Glutamatergic neuron (in vitro differentiated cells): ENCODE data around the gene RNF220. TPM values are rescaled to one million over a fixed set of nuclear protein-coding genes. Genes with fewer than 3 reads are reported as not detected.
"Not testable (repeated sequence)": the region's sequence is repeated elsewhere in the genome, so short reads cannot be mapped to it uniquely, and the experiment has no call there.

ENCODE experiments used
- DNase-seq: peaks from one replicate; pipeline ENCODE4 v3.0.0; 2022
- H3K27ac Mint-ChIP-seq: one replicate; pipeline ENCODE4 v1.8.0; 2020; ENCODE audit warnings: mild to moderate bottlenecking, mixed read lengths, inconsistent platforms; ENCODE audit not compliant: unreplicated experiment
- H3K27me3 Mint-ChIP-seq: one replicate; pipeline ENCODE4 v1.8.0; 2020; ENCODE audit warnings: mild to moderate bottlenecking, moderate library complexity, mixed read lengths, inconsistent platforms; ENCODE audit not compliant: unreplicated experiment
- H3K36me3 Mint-ChIP-seq: one replicate; pipeline ENCODE4 v1.8.0; 2020; ENCODE audit warnings: mild to moderate bottlenecking, mixed read lengths, inconsistent platforms; ENCODE audit not compliant: unreplicated experiment
- H3K4me1 Mint-ChIP-seq: one replicate; pipeline ENCODE4 v1.8.0; 2020; ENCODE audit warnings: mild to moderate bottlenecking, low read depth, mixed read lengths, inconsistent platforms; ENCODE audit not compliant: unreplicated experiment
- H3K4me3 Mint-ChIP-seq: one replicate; pipeline ENCODE4 v1.8.0; 2020; ENCODE audit warnings: mild to moderate bottlenecking, mixed read lengths, inconsistent platforms; ENCODE audit not compliant: unreplicated experiment
- H3K9me3 Mint-ChIP-seq: one replicate; pipeline ENCODE4 v1.8.0; 2020; ENCODE audit warnings: mild to moderate bottlenecking, moderate library complexity, mixed read lengths, inconsistent platforms; ENCODE audit not compliant: unreplicated experiment
- total RNA-seq: library from RNA; stranded (reverse); fragmentation: NEBNext Ultra II Directional; extraction: Animal tissue kit (Norgen Biotek cat#: 25700); gene quantifications from one replicate; pipeline ENCODE4 v1.2.1, GENCODE V29; 2021; ENCODE audit not compliant: unreplicated experiment
- TF ChIP-seq, protein P1 (sequence below): fragments of 200-600 bp; sonication (generic); IDR thresholded peaks from one replicate; pipeline ENCODE4 v1.5.0; 2021; ENCODE audit not compliant: partially characterized antibody, unreplicated experiment

RNF220 gene
- total RNA-seq, 1 donor from 2014 or later, result 99.4 TPM

DNA sequence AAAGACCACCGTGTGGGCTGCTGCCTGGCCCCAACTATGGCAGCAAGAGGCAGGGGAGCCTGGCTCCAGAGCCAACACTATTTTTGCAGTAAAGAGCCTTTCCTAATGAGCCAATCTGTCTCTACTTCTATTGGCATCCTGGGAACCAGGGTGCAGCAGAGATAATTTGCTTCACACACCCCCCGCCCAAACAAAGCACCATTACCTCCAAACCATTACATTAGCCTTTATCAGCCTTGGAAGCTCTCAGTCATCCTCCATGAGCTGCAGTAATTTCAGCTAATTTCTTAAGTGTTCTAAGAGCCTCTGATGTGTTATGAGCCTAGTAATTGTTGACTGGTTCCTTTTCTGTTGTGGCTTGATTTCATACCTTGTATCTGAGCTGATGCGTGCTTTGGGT is 291.0 kb downstream of the RNF220 start:
- H3K9me3 Mint-ChIP-seq, result peaks cover 2% of the 10 kb centered on the region
- H3K4me3 Mint-ChIP-seq, result no peak overlapping the region
- no peak for DNase-seq
- H3K4me1 Mint-ChIP-seq, result peaks cover 2% of the 10 kb centered on the region
- no peaks in the 10 kb centered on the region for H3K36me3 Mint-ChIP-seq
- H3K27ac Mint-ChIP-seq, result peak overlapping the region; percentile 69
- TF ChIP-seq, protein P1, sequence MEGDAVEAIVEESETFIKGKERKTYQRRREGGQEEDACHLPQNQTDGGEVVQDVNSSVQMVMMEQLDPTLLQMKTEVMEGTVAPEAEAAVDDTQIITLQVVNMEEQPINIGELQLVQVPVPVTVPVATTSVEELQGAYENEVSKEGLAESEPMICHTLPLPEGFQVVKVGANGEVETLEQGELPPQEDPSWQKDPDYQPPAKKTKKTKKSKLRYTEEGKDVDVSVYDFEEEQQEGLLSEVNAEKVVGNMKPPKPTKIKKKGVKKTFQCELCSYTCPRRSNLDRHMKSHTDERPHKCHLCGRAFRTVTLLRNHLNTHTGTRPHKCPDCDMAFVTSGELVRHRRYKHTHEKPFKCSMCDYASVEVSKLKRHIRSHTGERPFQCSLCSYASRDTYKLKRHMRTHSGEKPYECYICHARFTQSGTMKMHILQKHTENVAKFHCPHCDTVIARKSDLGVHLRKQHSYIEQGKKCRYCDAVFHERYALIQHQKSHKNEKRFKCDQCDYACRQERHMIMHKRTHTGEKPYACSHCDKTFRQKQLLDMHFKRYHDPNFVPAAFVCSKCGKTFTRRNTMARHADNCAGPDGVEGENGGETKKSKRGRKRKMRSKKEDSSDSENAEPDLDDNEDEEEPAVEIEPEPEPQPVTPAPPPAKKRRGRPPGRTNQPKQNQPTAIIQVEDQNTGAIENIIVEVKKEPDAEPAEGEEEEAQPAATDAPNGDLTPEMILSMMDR, result no peak
- H3K27me3 Mint-ChIP-seq, result no peaks in the 10 kb centered on the region

DNA sequence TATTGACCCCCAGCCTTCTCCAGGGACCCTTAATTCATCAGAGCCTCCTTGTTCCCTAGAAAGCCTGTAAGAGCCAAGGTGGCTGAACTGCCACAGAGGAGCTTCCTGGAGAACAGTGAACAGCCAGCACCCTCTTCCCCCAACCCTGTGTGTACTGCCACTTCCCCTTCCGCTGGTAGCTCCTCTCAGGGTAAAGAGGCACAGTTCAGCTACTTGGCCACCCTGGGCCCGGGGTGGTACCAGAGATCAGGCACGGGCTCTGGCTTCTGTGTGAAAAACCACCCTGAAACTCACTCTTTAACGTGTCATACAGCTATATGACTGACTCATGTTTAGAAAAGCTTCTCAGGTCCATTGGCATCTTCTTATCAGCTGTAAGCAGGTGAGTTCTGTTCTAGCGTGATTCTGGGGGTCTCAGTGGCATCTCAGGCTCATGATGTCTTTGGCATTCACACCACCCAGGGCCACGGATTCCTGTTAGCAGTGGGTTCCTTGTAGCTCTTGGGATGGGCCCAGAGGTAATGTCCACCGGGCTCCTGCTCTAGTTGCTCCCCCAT is 291.8 kb downstream of the RNF220 start:
- no peak for DNase-seq
- Mint-ChIP-seq H3K4me1 (peaks cover 2% of the 10 kb centered on the region), H3K9me3 (peaks cover 2% of the 10 kb centered on the region), H3K4me3 (no peak overlapping the region), H3K36me3 (no peaks in the 10 kb centered on the region), H3K27me3 (no peaks in the 10 kb centered on the region), H3K27ac (peak overlapping the region; percentile 39)
- TF ChIP-seq, protein P1, result no peak

DNA sequence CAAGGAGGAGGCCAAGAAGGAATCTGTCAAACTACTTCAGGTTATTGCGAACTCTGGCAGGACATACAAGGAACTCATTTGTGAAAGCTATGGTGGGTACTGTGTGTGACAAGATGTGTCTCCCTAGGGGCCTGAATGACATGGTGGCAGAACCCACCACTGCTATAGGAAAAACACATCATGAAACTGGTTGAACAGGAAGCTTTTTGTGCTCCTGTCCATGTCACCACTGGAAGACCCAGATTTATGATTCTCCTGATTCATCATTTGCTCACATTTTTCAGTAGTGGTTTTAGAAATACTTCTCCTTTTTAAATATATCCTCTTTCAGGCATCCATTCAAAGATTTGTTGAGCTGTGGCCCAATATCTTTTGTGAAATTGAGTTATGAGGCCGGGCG is 293.1 kb downstream of the RNF220 start:
- no peak overlapping the region for H3K4me3 Mint-ChIP-seq
- no peak for DNase-seq

DNA sequence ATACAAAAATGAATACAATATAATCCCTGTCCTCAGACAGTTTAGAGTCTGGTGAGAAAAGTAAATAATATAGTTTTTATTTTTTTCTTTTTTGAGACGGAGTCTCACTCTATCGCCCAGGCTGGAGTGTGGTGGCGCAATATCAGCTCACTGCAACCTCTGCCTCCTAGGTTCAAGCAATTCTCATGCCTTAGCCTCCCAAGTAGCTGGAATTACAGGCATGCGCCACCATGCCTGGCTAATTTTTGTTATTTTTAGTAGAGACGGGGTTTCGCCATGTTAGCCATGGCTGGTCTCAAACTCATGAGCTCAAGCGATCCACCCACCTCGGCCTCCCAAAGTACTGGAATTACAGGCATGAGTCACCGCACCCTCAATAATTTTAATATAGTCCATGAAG is 294.3 kb downstream of the RNF220 start:
- H3K27me3 Mint-ChIP-seq, H3K4me3 Mint-ChIP-seq, H3K9me3 Mint-ChIP-seq, H3K36me3 Mint-ChIP-seq, H3K4me1 Mint-ChIP-seq, H3K27ac Mint-ChIP-seq, DNase-seq: not testable (repeated sequence)

More for the DNA sequence above, 293.1 kb downstream of the RNF220 start:
- H3K36me3 Mint-ChIP-seq, result no peaks in the 10 kb centered on the region
- TF ChIP-seq, protein P1, result no peak
- H3K9me3 Mint-ChIP-seq, result peaks cover 2% of the 10 kb centered on the region
- H3K4me1 Mint-ChIP-seq, result peaks cover 2% of the 10 kb centered on the region
- H3K27me3 Mint-ChIP-seq, result no peaks in the 10 kb centered on the region
- no peak overlapping the region for H3K27ac Mint-ChIP-seq

DNA sequence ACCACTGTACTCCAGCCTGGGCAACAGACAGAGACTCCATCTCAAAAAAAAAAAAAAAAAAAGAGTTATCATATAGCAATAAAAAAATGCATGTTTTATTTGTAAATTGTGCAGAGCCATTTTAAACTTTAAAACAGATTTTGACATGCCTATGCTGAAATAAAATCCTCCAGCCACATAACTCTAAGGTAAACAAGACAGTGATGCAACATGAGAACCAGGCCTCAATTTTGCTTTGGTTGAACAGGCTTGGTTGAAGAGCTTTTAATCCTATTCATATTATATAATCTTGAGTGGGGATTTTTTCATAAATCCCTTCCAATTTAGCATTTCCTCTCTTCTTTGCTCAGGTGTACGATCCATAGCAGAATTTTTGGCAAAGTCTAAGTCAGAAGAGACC is 295.5 kb downstream of the RNF220 start:
- H3K4me1 Mint-ChIP-seq, result peaks cover 2% of the 10 kb centered on the region
- TF ChIP-seq, protein P1, result no peak
- H3K27me3 Mint-ChIP-seq, result no peaks in the 10 kb centered on the region
- no peak overlapping the region for H3K27ac Mint-ChIP-seq
- DNase-seq, result no peak
- no peak overlapping the region for H3K4me3 Mint-ChIP-seq
- H3K36me3 Mint-ChIP-seq, result peaks cover 2% of the 10 kb centered on the region
- H3K9me3 Mint-ChIP-seq, result peaks cover 2% of the 10 kb centered on the region
